ENCODE data around the gene DLK2.

DNA sequence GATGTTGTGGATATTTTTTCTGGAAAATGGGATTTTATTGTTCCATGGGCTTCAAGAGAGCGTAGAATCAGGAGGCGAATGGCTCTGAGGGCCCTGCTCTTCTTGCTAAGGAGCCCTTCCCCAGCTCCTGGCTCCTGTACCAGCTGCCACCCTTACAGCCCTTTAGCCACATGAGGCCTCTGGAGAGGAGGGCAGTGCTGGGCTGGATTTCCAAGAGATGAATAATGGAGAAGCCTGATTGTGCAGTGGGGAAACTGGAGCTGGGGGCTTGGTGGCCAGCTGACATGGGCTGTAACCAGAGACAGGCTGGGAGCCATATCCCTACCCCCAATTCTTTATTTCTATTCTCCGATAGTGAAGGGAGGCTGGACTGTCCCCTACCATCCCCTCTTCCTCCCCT lies 45.6 kb upstream of the DLK2 start:
- TF ChIP-seq, protein P1, sequence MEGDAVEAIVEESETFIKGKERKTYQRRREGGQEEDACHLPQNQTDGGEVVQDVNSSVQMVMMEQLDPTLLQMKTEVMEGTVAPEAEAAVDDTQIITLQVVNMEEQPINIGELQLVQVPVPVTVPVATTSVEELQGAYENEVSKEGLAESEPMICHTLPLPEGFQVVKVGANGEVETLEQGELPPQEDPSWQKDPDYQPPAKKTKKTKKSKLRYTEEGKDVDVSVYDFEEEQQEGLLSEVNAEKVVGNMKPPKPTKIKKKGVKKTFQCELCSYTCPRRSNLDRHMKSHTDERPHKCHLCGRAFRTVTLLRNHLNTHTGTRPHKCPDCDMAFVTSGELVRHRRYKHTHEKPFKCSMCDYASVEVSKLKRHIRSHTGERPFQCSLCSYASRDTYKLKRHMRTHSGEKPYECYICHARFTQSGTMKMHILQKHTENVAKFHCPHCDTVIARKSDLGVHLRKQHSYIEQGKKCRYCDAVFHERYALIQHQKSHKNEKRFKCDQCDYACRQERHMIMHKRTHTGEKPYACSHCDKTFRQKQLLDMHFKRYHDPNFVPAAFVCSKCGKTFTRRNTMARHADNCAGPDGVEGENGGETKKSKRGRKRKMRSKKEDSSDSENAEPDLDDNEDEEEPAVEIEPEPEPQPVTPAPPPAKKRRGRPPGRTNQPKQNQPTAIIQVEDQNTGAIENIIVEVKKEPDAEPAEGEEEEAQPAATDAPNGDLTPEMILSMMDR (IDR thresholded peaks at IDR 0.05): no peak
- no peak for TF ChIP-seq POLR2A (IDR thresholded peaks at IDR 0.05)
